HepG2 (cell line): ENCODE results near the gene SNRNP35.

ENCODE experiments used
- CCAR2 ChIP-seq: fragments of 200-400 bp; formaldehyde crosslinking; optimal IDR thresholded peaks from 2 replicates; pipeline ENCODE3; 2018; ENCODE audit warnings: low read depth, mild to moderate bottlenecking, low read length, moderate library complexity
- DBP ChIP-seq: sonication (generic); formaldehyde crosslinking; IDR thresholded peaks from 2 replicates; pipeline ENCODE4 v1.4.0; 2020; ENCODE audit warnings: missing genetic modification reagents; ENCODE audit errors: not compliant biosample characterization
- HNRNPL ChIP-seq: fragments of 200-400 bp; formaldehyde crosslinking; IDR thresholded peaks from 2 replicates; pipeline ENCODE4 v1.6.1; 2017; ENCODE audit warnings: mild to moderate bottlenecking, low read depth, low read length
- NONO ChIP-seq, 2 experiments: fragments of 450-650 bp in 1 of 2; sonication (generic) in 1 of 2; formaldehyde crosslinking in 1 of 2; IDR thresholded peaks in 1 of 2; conservative IDR thresholded peaks in 1 of 2; 2 replicates each; pipeline versions ENCODE4 v1.6.1 to v1.8.0; 2017 to 2022; ENCODE audit warnings: mild to moderate bottlenecking in 1 of 2, missing genetic modification reagents in 1 of 2, moderate library complexity in 1 of 2
- THAP7 ChIP-seq: sonication (generic); formaldehyde crosslinking; IDR thresholded peaks from 2 replicates; pipeline ENCODE4 v1.8.1; 2023; ENCODE audit warnings: mild to moderate bottlenecking, missing genetic modification reagents
- ZBTB33 ChIP-seq: sonication (generic); formaldehyde crosslinking; IDR thresholded peaks from 2 replicates; pipeline ENCODE4 v1.4.0; 2020; ENCODE audit warnings: missing genetic modification reagents
- ZNF264 ChIP-seq: sonication (generic); formaldehyde crosslinking; IDR thresholded peaks from 2 replicates; pipeline ENCODE4 v1.4.0; 2020; ENCODE audit warnings: missing genetic modification reagents
- ZNF556 ChIP-seq: sonication (generic); formaldehyde crosslinking; IDR thresholded peaks from 2 replicates; pipeline ENCODE4 v1.4.0; 2020; ENCODE audit warnings: mild to moderate bottlenecking, missing genetic modification reagents, borderline replicate concordance

GRCh38 chr12:123453165-123453564, 4.8 kb upstream of the SNRNP35 start:
- TF ChIP-seq ZNF556 (no peak), HNRNPL (no peak), NONO (IDR thresholded peaks at IDR 0.05) (no peak), NONO (CRISPR knock-in tag; conservative IDR thresholded peaks at IDR 0.05) (no peak), DBP (CRISPR knock-in tag) (no peak), ZNF264 (CRISPR knock-in tag) (no peak), THAP7 (CRISPR knock-in tag) (no peak), ZBTB33 (CRISPR knock-in tag) (no peak), CCAR2 (no peak)
